HG02943 (cell line): Measurements from ENCODE around the gene LRRC28.
"Not testable (repeated sequence)": the region's sequence is repeated elsewhere in the genome, so short reads cannot be mapped to it uniquely, and the experiment has no call there.

Source experiments
- ATAC-seq: cut with Tn5 transposase; IDR thresholded peaks from one replicate; pipeline ENCODE4 v1.9.1; 2021; ENCODE audit warnings: mild to moderate bottlenecking, low read depth, moderate library complexity; ENCODE audit not compliant: unreplicated experiment

LRRC28 gene

DNA sequence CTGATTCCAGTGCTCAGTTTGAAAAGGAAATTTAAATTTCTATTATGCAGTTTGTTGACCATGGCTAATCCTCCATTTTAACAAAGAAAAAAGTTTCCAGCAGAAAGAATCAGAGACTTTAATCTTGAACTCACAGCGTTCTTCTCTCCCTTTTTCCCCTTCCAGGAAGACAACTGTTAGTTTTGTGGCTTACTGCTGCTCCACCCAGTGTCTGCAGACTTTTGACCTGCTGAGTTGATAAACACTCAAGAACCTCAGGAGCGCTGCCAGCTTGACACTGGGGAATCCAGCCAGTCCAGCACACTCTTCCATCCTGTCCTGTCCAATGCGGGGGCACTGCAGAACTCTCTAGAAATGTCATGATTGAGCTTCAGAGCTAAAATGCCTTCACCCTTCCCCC, 134.6 kb downstream of the LRRC28 start:
- ATAC-seq: no peak

DNA sequence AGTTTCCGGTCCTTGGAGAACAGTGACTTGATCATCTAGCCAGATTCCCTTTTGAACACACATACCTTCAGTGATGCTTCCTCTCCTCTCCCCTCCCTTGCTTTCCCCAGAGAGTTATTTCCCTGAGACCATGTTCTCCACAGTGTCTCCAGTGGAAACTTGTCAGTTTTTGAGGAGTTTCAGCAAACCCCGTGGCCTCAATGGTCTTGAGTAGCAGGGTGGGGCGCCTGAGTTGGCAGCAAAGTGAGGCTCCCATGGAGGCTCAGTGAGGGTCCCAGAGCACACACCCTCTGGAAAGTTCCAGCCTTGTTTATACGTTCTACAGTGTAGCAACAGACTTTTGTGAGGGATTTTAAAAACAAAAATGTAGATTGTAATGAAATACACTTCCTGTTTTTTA, 135.1 kb downstream of the LRRC28 start:
- no peak for ATAC-seq

DNA sequence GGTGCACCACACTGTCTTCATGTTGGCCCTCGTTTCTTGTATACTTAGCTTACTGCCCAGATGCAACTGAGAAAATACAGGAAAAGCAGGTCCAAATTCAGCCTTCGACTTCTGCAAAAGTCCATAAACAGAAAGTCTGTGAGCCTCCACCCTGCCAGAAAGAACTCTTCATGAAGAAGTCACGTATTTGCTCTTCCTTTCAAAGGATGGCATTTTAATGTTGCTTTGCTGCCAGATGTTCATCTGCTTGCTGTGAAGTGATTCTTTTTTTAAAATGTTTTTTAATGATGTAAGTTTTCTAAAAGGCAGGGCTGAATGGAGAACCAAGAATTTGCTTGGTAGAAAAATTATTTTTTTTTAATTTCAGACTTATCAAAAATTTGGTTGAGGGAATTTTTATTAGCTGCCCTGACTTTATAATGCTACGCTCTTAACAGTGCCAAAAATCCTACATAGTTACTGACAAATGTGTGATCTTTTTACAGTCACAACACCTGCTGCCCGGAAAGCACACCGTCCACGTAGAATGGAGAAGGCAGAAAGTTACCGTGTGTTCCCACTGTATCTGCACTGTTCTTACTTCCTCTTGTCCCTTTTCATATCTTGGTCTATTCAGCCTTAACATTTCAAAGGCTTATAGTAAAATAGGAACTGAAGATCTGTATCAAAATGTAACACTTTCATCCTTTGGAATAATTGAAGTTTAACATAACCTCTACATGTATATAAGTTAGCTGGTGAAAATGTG, 136.3 kb downstream of the LRRC28 start:
- no peak for ATAC-seq

DNA sequence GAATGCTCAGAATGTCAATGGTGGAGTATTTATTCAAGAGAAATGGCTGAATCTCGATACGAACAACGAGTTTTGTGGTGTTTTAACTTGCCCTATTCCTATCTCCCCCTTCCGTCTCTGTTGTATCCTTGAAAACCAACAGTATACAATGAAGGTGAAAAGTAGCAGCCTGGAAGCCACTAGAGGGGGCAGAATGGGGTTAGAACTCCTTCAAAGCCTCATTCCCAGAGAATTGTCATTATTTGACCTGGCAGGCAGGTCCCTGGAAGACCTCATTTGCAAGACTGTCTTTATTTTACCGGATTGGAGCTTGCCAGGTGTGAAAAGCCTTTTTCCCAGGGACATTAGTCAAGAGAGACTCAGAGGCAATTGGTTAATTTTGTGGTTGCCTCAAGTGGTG, 139.4 kb downstream of the LRRC28 start:
- ATAC-seq: no peak

DNA sequence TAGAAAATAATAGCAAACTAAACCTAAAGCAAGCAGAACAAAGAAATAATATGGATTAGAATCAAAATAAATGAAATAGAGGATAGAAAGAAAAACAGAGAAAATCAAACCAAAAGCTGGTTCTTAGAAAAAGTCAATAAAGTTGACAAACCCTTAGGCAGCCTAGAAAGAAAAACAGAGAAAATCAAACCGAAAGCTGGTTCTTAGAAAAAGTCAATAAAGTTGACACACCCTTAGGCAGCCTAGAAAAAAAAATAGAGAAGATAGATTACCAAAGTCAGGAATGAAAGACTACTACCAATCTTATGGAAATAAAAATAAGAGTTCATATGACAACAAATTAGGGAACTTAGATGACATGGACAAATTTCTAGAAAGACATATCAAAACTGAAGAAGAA, 142.4 kb downstream of the LRRC28 start:
- no peak for ATAC-seq

DNA sequence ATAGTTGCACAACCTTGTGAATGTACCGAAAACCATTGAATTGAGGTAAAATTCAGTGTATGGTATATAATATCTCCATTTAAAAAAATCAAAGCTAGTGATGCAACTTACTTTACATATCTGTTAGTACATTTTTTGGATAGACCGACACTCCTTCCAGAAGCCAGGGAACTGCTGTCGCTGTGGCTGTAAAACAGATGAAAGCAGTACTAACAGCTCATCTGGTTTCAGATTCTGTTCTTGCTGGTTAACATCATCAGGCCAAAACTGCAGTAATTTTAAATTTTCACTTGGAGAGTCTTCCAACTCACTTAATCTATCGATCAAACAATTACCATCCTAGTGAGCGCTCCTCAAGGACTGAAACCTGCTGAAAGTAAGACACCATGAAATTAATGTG, 145.1 kb downstream of the LRRC28 start:
- no peak for ATAC-seq

DNA sequence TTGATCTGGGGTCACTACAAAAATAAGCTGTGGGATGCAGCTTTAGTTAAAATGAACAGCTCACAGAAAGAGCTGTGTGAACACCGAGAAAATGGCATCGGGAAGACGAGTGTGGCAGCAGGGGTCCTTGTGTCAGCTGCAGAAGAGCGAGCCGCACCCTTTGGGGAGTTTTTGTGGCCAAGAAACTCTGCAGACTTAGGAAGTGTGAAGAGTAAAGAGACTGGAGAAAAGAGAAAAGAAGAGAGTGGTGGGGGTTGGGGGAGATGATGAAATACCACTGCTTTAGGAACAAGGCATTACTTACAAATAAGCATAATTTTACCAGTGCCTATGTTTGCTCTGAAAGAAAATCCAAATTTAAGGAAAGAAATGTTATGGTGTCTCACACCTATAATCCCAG, 147.8 kb downstream of the LRRC28 start:
- no peak for ATAC-seq

DNA sequence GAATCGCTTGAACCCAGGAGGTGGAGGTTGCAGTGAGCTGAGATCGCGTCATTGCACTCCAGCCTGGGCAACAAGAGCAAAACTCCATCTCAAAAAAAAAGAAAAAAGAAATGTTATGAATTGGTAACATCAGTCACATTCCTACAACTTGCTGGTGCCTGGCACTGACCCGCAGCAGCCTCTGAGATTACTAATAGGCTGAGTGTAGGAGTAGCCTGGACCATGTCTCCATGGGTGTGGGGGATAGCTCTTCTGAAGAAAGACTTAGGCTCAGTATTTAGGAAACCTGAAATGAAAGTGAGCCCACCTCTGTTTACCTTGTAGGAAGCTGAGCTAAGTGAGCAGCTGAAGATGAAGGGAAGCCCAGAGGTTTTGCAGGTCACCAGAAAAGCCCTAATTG, 148.3 kb downstream of the LRRC28 start:
- ATAC-seq: no peak

DNA sequence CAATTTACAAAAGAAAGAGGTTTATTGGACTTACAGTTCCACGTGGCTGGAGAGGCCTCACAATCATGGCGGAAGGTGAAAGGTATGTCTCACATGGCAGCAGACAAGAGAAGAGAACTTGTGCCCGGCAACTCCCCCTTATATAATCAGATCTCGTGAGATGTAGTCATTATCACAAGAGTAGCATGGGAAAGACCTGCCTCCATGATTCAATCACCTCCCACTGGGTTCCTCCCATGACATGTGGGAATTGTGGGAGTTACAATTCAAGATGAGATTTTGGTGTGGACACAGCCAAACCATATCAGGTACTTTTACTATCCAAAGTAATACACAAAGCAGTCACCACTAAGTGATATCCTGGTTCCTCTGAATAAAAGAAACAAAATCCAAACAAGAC, 149.9 kb downstream of the LRRC28 start:
- not testable (repeated sequence) for ATAC-seq

DNA sequence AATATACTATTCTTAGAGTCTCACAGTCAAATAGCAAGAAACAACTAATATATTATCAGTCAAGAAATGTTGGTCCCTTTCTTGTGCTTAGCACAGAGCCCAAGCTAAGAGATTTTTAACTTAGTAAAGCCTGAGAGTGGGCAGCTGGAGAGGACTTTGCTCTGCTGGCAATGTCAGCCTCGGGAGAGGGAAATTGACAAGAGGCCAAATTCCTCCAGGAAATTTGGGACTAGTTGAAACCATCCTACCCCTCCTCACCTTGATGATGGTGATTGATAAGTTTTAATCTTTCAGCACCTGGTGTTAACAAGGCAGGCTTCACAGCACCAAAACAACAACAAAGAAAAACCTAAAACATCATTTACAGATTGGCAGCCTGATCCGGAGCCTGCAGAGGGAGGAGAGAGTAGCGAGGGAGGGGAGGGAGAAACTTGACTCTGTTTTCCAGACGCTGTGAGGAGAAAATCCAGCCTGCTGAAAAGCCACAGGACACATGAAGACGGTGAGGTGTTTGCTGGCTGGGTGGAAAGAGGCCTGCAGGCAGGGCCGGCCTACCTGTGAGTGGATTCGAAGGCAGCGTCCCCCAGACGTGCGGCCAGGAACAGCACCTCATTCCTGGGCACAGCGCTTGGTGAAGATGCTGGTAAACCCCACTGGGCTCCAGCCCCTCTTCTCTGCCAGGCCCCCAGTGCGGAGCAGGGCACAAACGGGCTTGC, 150.9 kb downstream of the LRRC28 start:
- no peak for ATAC-seq

DNA sequence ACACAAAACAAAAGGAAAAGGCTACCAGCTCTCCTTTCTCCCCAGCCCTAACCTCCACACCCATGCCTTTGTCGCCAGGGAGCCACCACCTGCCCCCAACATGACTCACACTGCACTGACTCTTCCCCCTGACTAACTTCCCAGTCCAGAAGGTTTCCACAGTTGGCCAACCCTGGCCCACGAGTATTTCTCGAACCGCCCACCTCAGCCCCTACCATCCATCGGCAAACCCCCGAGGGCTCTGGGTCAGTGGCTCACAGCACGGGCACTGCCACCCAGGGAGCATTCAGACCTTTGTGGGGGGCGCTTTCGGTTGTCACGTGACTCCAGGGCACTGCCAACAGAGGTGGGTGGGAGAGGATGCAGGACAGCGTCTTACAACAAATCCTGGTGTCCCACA, 152.3 kb downstream of the LRRC28 start:
- no peak for ATAC-seq

DNA sequence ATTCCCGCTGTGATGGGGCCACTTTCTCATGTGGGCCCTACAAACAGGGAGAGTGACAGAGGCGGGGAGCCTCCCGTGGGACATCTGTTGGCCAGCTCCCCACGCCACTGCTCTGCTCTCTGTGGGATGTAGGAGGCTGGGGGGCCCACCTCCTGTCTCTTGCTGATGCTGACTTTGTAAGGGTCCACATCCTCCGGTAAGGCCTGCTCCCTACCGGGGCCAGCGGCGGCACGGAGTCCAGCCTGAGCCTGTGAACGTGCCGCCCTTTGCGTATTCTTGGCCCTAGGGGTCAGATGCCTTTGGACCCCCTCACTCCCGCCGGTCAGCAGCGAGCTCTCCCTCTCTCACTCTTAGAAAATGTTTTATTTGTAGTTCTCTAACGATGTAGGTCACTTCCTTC, 153.2 kb downstream of the LRRC28 start:
- ATAC-seq: no peak

DNA sequence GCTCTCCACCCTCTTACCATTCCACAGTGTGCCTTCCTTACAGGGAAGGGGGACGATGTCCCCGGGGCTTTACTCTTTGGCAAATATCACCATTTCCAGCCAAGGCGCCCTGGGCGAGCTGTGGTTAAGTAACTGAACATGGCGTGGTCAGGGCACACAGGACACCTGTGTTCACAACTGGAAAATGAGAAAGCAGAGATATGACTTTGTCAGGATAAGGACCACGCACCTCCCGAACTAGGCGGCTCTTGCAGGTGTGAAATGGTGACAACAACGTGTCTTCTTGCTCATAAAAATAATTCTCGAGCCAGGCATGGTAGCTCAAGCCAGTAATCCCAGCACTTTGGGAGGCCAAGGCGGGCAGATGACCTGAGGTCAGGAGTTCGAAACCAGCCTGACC, 154.8 kb downstream of the LRRC28 start:
- ATAC-seq: no peak

DNA sequence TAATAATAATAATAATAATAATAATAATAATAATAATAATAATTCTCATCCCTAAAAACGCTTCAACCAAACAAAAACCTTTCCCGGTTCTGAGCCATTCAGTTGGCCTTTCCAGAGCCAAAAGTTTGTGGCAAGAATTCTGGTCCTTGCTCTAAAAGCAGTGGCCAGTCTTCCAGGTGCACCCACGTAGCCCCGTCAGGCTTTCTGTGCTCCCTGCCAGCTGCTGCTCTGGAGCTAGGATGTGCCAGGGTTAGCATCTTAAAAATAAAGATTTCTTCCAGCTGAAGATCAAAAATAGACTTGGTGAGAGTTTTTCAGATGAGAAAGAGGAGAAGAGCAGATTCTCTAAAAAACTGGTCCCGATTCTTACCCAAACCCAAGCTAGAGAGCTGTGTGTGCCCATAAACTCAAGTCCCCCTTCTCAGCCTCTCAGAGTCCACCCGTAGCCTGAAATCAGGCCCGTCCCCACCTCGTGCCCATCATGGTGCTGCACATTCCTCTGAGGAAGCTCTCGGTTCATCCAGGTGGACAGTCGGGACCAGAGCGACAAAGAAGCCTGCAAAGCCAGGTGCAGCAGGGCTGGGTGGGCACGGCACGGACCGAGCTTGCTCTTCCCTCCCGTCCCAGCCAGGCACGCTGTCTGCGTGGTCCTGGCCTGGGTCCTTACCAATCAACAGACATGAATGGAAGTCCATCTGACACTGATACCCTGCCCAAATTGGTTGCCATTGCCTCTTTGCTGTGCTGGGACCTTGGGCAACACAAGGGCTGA, 155.6 kb downstream of the LRRC28 start:
- ATAC-seq: no peak

DNA sequence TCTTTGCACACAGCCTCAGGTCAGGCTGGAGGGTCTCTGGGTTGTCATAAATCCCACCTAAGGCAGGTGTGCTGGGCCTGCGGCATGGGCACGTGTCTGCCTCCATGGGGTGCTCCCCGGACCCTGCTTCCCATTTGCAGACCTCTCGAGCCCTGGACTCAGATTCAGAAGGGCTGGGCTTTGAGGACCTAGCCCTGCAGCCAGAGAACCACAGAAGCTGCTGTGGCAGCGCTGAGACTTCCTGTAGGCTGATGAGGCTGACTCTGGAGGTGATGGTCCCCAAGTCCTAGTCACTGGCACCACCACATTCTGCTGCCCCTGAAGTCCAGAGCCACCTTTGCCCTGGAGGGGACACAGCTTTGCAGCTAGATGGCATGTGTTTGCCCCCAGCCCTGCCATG, 156.4 kb downstream of the LRRC28 start:
- no peak for ATAC-seq

DNA sequence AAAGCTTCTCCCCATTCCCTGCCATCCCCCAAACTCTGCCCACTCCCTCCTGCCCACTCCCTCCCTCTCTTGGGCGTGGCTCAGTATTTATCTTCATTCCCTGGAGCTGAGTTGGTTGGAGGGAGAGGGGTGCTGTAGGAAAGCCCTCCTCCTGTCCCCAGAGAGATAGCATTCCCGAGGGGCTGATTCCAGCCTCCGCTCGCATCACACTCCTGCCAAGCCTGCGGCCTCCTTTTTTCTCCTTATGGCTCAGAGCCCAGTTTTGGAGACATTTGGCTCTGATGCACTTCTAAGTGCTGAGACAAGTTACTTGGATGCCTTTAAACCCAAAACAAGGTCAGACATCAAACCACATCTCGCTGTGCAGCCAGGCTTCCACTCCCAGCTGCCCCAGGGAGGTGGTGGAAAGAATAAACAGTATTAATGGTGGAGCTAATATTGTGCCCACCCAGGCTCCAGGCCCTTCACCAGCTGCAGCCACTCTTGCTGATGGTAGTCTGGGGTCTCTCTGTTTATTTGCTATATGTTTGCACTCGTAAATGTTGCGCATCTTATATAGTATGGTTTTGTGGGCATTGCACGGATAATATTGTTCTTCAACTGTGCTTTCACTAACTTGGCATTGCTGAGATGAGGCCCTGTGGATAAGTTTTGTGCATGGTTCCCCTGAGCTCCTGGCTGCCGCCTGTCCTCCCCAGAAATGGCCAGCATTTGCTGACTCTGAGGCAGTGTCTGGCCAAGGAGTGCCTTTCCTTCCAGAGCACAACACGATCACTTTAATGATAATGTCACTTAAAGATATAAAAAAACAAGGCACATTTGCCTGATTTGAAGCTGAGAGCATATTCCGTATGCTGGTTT, 157.2 kb downstream of the LRRC28 start:
- ATAC-seq: no peak

DNA sequence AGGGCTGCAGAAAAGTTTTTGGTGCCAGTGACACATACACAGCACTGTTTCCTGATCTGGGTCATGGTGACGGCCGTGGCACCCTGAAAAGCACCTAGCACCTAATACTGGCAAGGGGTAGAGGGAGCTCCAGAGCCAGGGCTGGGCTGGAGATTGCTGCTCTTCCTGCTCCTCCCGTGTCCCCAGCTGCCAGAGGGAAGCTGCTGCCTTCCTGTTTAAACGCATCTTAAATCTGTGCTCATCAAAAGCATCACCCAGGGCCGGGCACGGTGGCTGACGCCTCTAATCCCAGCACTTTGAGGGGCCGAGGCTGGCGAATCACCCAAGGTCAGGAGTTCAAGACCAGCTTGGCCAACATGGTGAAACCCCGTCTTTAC, 157.8 kb downstream of the LRRC28 start:
- no peak for ATAC-seq

DNA sequence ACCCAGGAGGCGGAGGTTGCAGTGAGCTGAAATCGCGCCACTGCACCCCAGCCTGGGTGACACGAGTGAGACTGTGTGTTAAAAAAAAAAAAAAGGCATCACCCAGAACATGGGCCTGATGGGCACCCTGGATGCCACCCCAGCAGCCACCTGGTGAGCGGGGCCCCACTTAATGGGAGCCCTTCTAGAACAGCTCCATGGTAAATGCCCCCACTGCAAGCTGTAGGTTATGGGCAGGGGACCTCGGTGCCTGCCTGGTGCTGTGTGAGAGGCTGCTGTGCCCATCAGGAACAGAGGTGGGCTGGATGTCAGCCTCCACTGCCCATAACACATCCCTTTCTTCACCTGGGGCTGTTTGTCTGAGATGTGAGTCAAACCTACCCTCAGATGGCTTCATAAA, 158.3 kb downstream of the LRRC28 start:
- no peak for ATAC-seq

DNA sequence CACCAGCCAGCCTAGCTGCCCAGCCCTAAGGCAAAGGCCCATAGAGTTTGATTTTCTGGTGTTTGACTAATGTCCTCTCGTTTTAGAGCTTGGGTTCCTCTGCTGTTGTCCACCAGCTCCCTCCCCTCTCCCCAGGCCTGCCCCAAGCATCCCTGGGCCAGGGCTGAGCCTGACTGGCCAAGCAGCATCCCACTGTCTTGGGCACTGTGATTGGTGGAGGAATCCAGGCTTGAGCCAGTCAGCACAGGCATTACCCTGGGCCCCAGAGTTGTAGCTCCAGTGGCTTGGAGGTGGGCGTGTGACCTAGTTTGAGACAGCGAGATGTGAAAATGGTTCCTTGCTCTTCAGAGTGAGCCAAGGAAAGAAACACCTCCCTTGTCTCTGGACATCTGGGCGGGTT, 159.2 kb downstream of the LRRC28 start:
- no peak for ATAC-seq

DNA sequence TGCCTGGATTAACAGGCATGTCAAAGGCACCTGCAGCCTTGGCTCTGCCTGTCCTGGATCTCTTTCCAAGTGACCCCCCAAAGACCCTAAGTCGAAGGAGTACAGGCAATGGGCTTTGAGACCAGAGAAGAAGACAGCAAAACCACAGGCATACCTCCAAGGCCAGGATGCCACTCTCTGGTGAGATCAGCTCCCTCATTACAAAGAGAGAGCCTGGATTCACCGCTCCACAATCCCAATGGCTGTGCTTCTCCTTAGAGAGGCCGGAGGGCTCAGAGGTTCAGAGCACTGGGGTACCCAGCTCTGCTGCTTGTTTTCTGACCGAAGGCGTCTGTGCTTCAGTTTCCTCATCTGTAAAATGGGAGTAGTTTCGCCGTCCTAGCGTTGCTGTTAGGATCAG, 160.0 kb downstream of the LRRC28 start:
- no peak for ATAC-seq

DNA sequence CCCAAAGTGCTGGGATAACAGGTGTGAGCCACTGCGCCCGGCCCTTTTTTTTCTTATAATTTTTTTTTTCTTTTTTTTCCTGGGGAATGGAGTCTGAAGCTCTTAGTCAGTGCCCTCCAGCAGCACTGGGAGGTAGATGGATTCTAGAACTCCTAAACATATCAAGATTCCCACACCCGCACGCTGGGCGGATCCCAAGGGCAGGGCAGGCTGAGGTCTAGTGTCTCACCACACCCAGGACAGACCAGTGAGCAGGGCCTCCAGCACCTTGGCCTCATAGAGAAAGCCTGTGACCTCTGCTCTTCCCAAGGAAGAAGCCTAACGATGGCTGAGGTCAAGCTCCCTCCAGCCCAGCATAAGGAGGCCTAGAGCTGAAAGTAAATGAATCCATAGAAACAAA, 160.8 kb downstream of the LRRC28 start:
- no peak for ATAC-seq
